NCI-H2081 treated with DMSO at 0.1 percent for 48 hours (cell line): ENCODE results near the gene HDDC2.

Experiments used
- DNase-seq: peaks from one replicate; lab custom pipeline; 2025; lab: John Stamatoyannopoulos, UW

HDDC2 gene

DNA sequence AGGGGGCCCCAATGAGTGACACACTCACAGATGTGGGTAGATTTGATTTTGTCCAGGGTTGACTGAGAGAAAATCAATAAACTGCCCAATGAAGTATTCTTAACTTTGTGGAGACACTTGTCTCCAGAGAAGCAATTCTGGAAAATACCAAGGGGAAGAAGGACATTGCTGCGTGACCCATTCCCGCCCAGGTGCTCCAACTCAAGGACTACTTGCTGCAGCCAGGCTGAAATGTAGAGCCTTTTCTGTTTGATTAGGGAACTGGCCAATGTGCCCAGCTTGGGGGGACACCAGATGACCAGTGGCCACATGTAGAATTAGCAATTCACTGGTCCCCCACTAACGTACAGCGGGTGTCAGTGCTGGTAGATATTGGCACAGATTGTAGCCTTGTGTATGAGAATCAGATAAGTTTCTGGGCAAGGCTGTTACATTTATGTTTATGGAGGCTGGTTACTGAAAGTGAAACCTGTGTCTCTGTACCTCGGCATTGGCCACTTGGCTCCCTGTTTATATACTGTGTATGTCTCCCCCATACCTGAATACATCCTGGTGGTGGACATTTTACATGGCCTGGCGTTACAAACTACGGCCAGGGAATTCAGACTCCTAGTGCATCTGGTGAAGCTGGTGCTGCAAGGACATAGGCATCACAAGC lies 32.3 kb downstream of the HDDC2 start:
- no peak for DNase-seq

DNA sequence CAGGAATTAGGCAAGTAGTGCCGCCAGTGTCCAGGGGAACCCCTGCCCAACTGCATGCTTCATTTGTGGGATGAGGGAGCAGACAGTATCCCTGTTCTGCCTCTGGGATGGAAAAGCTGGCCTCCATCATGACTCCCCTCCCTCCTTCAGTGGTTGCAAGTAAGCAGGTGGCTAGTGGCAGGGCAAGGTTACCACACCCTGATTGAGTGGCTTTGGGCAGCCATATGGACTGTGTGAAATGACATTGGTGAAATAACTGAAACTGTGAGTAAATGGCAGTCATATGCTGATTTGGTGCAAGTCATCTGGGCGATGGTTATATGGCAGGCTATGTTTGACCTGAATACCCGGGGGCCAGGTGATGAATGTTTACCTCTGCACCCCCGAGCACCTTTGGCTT lies 33.0 kb downstream of the HDDC2 start:
- no peak for DNase-seq

DNA sequence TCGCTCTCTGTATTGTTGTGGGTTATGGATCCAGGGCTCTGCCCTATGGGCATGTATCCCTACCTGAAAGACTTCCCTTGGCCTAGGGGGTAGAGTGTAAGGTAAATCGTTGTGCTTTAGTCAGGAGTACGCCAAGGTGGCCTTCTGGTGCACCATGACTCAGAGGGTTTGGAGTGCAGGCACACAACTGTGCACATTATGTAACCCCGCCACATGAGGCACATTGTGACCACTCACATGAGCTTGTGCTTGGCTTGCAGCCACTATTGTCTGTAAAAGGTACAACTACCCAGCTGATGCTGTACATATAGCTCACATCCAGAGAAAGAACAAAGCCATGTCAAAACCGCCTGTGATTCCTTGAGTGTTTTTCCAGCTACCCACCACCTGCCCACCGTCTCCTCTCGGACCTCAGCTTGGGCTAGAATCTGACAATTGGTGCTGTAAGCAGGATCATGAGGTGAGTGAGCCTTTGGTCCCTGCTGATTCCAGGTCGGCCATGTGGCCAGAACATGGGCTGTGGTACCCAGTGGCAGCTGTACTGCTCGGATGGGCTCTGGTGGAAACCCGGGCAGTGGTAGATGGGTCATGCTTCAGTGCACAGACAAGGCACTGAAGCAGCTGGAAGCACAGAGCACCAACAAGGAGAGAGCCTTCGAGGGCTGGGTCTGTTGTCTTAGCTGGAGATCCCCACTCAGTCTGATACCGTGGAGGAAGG lies 33.8 kb downstream of the HDDC2 start:
- DNase-seq, result no peak

DNA sequence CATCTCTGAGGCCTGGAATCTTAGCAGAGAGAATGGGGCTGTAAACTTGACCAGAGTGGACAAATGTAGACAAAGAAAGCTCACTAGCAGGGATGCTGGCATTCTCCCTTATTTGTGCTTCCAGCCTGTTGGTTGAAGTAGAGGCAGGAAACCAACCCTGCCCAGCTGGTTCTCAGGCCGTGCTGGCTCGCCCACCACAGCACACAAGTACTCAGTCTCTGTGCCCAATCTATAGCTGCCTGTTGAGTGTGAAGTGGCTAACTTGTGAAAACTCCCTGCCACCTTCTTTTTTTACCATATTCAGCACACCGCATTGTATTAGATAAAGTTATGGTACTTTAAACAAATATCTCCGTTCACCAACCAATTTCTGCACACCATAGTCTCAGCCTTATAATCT lies 37.3 kb downstream of the HDDC2 start:
- no peak for DNase-seq

DNA sequence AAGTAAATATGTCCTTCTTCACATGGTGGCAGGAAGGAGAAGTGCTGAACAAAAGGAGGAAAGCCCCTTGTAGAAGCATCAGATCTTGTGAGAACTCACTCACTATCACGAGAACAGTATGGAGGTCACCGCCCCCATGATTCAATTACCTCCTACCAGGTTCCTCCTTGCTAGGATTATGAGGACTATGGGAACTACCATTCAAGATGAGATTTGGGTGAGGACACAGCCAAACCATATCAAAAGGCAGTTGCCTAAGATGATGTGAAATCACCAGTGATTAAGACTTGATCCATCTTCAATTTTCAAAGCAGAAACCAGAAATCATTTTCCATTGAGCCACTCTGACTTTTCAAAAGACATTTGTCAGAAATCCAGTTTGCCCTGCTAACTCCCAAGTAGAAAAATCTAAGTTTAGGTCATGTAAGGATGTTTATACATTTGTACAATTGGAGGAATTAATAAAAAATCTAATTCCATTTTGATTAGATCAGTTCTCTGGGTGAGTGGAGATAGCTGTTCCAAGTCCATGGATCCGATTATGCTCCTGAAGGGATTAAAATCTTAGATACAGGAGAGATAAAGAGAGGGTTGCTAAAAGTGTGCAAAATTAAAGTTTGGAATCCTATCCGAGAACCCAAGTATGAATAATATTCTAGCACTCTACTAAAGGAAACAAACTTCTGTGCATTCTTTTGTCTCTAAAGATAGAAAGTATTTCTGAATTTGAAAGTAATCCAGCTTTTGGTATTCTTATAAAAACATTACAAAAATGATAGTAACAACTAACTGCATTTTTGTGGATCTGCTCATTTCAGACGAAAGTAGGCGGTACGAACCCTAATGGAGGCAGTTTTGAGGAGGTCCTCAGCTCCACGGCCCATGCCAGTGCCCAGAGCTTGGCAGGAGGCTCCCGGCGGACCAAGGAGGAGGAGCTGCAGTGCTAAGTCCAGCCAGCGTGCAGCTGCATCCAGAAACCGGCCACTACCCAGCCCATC lies 39.5 kb downstream of the HDDC2 start:
- no peak for DNase-seq

DNA sequence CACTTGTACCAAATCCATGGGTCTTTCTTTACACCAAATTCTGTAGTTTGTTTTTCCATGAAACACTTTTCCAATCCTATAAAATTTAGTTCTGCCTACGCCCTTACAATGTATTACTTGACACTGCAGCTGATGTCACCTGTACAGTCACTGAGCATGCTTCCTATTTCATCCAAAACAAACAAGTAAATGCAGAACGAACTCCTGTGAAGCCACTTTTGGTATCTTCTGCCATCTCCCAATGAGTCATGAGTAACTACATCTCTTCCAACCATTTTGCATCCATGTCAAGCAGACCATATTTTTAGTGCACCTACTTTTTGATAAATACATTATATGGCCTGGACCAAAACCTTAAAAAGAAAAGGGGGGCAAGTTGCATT lies 42.4 kb downstream of the HDDC2 start:
- DNase-seq, result no peak

DNA sequence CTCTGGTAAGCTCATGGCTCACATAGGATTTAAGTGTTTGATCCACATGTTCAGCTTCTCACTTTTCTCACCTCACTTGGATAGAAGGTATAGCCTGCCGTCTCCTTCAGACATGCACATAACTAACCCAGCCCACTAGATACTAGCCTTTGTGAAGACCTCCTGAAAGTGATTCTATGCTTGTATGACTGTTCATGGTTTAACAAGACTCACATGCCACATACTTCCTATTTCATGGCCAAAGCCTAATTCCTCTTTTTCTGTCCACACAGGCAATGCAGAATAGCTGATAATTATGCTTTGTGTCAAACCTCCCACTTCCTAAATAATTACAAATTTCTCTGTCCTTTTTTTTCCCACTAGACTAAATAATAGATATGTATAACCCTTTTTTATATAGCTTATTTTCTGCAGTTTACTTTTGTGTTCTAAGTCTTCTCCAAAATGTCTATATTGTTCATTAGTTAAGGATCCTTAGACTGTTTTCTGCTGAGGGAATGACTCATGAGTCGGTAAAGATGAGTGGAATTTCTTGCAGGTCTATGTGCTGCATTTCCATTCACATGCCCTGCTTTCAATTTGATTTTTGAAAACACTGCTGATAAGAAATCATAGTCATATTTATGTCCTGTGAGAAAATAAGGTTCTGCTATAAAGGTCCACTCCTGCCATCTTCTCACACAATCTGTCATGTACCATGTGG lies 43.0 kb downstream of the HDDC2 start:
- DNase-seq, result no peak

DNA sequence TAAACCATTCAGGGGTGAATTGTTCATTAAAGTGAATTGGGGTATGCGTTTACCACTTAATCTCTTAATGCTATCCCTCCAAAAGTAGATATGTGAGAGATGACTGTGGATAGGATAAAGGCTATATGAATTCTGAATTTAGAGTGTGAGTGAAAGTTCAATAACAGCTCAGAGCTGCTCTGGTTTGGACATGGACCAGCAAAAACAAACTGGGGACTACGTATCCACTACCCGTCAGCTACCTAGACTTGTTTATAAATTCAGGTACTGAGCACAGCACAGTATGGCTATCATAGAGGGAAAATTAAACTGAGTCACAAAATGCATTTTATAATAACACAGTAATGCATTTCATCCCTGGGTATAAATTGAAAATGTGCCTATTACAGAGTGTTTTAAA lies 44.4 kb downstream of the HDDC2 start:
- no peak for DNase-seq

DNA sequence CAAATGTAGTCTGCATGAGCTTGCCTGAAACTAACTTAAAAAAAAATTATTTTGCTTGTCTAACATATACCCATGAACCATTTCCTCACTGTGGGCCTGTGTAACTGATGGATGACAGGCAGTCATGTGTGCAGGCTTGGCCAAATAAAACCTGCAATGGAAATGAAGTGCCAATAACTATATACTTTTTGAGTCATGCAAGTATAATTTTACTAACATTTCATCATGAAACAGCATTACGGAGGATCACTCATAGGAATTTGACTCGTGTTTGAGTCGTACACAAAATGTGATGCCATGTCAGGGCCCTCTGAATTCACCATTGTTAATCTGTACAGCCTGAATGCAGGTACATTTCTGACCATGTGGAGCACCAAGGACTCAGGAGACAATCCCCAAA lies 46.6 kb downstream of the HDDC2 start:
- no peak for DNase-seq

DNA sequence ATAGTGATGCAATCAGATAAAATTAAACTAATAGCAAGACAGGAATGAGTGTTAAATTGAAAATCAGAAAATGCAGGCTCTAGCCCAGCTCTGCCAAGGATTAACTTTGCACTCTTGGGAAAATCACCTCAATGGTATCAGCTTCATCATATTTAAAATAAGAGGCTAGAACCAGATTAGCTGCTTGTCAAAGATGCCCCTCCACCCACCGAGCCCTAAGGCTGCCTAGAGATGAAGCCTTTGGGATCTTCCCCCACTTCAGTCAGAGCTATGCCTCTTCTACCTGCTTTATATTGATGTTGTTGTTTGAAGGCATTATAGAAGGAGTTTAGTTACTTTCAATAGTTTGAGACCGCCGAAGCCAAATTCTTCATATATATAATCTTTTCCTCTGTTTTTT lies 47.4 kb downstream of the HDDC2 start:
- no peak for DNase-seq

DNA sequence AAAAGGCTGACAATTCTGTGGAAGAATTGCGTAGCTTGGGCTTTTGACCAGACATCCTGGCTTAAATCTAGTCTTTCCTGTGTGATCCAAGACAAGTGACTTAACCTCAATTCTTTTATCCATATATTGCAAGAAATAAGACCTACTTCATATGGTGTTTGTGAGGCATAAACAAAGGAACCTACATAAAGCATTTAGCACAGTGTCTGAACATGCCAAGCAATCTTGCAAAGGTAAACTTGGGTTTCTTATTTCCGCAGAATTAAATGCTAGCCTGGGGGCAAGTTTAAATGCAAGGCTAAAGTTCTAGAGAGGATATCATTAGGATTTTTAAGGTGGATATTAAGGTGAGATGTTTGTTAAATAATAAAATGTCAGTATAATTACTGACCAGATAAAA lies 47.9 kb downstream of the HDDC2 start:
- DNase-seq, result no peak

DNA sequence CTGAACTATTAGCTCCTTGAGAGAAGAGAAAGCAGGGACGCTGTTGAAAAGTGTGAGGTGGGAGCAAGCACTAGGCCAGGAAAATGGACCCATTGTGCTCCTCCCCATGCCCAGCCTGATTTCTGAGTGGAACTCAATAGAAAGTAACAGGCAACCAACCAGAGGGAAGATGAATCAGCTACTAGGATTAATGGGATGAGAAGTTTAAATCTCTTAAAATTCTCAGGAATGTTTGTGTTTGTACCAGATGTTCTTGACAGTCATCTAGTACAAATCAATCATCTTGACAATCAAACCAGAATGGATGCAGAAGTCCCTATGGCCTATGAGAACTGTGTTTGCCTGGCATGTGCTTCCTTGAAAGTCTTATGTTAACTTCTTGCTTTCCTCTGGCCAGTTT lies 48.9 kb downstream of the HDDC2 start:
- DNase-seq, result no peak

DNA sequence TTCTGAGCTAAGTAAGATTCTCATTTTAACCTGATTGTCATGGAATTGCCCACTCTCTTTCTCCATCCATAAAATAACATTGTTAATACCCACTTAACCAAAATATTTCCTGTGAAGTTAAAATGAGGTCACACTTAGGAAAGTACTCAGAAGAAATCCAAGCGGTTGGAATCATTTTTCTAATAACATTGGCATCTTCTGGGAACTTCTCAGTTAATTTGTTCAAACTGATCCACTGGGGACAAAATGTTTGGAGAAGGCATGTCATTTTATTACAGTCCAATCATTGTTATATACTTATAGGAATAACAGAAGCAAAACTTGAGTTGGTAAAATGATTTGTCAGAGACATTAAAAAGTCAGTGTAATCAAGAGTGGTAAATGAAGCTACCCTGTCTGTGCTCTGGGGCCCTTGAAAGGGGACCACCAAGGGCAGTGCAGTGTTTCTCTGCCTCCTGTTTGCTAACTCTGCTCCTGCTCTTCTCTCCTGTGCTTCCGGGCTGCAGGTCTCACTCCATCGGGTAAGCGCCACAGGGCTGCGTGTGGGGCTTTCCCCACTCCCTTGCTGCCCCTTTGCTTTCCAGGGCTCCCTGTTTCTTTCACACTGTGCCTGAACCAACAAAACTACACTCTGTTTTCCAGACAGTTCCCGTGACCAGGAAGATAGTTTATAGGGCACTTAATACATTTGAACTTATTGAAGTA lies 50.1 kb downstream of the HDDC2 start:
- no peak for DNase-seq

DNA sequence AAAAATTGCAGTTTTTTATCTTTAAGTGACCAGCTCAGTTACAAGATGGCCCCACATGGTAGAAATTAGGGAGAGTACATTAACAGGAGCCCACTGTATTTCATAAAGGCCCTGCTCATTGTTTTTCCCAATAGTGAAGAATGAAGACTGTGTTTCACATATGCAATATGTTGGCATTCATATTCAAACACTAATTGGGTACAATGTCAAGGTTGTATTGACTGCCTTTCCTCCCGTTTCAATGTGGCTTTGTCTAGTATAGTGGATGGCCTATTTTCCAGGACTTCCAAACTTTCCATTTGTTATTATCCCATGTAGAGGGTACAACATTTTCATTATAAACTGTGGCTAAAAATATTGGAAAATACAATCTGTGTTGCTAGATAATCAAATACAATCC lies 51.3 kb downstream of the HDDC2 start:
- DNase-seq, result no peak

DNA sequence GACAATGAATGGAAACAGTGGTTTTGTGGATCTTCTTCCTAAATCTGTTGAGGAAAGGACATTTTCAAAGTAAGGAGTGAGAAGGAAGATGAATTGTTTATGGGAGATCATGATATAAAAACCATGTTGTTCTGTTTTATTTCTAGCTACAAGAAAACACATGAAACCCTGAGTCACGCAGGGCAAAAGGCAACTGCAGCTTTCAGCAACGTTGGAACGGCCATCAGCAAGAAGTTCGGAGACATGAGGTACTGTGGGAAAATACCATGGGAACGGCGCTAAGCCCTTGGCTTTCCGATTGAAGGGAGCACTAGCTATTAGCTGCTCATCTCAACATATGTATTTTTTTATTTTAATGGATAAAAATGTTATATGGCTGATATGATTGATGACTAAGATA lies 53.6 kb downstream of the HDDC2 start:
- DNase-seq, result no peak

DNA sequence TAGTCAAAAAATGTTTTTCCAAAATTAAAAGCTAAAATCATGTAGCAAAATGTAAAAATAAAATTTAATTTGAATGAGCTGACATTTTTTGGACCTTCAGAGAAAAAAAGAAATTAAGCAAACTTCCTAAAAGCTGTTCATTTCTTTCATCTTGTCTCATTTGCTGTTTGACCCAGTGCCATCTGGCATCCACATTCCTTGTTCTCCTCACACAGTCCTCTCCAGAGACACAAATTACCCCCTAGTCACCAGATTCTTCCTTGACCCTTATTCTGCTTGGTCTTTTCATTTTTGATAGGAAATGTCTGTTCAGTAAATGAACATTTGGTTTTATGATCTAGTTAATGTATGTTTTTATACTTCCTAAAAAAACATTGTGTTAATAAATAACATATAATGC lies 55.2 kb downstream of the HDDC2 start:
- no peak for DNase-seq

DNA sequence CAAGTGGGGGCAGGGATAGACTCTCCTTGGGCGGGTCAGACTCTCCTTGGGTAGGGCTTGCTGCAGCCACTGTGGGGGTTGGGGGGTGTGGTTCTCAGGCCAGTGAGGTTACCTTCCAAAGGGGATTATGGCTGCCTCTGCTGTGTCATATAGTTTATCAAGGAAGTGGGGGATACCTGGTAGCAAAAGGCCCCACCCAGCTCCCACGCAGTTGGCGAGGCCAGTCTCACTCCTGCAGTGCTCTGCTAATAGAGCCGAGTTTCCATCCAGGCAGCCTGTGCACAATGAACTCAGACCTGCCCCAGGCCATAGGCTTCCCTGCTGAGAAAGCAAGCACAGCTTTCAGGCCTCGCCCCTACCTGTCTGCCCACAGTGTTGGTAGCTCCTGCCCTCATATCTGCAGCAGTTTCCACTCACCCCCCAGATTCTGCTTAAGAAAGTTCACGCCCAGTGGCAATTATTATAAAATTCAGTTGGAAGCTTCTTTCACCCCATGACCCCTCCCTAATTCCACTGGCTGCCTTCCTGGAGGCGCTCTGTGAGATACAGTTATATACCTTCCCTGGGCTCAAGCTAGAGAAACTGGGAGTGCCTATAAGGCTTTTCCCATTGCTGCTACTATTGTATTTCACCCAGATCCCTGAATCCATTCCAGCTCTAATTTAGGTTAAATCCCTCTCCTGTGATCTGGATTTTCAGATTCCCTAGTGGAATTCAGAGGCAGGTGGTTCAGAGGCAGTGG lies 56.1 kb downstream of the HDDC2 start:
- DNase-seq, result no peak

DNA sequence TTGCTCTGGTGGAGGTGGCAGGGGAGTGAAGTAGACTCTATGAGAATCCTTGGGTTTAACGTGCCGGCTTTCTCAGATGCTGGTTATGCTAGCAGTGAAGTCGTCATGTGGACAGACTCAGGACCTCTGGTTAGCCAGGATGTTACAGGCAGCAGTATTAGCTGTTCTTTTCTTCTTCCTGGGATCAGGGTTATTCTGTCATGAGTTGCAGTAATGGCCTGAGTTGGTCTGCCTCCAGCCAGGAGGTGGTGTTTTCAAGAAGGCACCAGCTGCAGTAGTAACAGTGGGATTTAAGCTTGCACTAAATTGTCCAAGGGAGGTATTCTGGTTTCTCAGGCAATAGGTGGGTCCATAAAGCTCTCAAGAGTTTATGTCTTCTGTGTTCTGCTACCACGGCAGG lies 56.7 kb downstream of the HDDC2 start:
- no peak for DNase-seq

DNA sequence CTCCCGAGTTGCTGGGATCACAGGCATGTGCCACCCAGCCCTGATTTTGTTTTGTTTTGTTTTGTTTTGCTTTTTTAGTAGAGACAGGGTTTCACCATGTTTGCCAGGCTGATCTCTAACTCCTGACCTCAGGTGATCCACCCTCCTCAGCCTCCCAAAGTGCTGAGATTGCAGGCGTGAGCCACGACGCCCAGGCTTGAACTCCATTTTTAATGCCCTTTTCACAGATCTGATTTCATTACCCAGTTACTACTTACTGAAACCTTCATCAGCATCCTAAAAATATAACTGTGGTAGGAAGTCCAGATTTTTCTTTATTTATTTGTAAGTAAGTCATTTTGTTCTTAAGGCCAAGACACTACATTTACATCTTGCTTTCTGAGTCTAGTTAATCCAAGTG lies 64.0 kb downstream of the HDDC2 start:
- no peak for DNase-seq

DNA sequence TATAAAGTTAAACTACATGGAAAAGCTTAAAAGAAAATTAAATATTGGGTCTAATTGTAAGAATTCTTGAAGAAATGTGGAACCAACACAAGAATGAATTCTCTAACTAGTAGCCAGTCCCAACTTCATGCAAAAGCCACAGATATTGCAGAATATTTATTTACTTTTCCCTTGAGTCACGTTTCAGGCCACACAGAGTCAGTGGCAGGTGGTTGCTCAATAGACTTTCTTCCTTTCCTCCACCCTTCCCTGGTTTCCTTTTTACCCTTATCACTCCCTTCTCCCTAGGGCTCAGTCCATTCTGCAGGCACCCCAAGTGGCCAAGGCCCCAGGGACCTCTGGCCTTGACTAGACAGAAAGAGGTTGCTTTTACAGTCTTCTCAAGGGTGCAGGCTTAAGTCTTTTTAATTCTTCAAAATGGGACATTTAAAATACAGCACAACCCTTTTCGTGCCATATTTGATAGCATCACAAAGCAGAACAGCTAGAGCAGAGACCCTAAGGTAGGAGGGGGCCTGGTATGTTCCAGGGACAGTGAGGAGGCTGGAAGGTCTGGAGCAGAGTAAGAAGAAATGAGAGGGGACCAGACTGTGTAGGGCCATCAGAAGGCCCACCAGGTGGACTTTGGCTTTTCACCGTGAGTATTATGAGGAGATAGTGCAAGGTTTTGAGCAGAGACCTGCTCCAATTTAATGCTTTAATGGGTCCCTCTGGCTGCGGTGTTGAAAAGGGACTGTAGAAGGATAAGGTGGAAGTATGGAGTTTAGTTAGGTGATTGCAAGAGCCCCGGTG lies 65.0 kb downstream of the HDDC2 start:
- DNase-seq, result no peak
